Stomach (tissue), 4 donors: Measurements from ENCODE around the gene PRPF19.

Source experiments
- CTCF ChIP-seq, 7 experiments: fragments of 450-650 bp in 4 of 7; fragments of 200-600 bp in 3 of 7; sonication (generic) in 3 of 7; IDR thresholded peaks; one replicate each; pipeline ENCODE4 v1.5.1; 2016 to 2019; ENCODE audit warnings: antibody characterized with exemption in 7 of 7, control low read depth in 2 of 7, mild to moderate bottlenecking in 1 of 7
- EP300 ChIP-seq: sonication (generic); formaldehyde crosslinking; IDR thresholded peaks from one replicate; pipeline ENCODE4 v1.6.1; 2017; ENCODE audit warnings: antibody characterized with exemption
- POLR2AphosphoS5 ChIP-seq, 3 donors: sonication (generic); formaldehyde crosslinking; IDR thresholded peaks; one replicate each; pipeline ENCODE4 v1.6.1; 2016; ENCODE audit warnings: antibody characterized with exemption in 3 of 3

DNA sequence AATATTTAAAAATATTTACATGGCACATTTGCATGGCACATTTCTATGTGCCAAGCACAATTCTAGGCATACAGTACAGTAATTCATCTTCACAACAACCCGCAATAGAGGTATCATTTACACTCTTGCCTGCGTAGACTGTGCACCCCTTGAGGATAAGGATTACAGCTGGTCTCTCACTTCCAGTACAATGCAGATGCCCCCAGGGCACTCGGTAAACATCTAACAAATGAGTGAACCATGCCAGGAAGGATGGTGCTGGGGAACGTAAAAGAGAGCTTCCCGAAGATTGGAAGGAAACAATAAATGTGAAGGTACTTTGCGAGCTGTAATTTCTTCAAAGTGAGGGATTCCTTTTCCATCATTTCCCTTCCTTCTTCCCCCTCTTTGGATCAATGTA lies 1.3 kb downstream of the PRPF19 start:
- TF ChIP-seq CTCF (IDR thresholded peaks at IDR 0.05) (no peak), POLR2AphosphoS5 (IDR thresholded peaks at IDR 0.05) (no peak), EP300 (no peak)
